AG10803 (cell line): ENCODE measurements around the gene CDH12.
"Not testable (repeated sequence)": the region's sequence is repeated elsewhere in the genome, so short reads cannot be mapped to it uniquely, and the experiment has no call there.

Experiments used
- DNase-seq: peaks from one replicate; pipeline ENCODE4 v3.0.0; 2010; ENCODE audit warnings: low read depth
- H3K4me3 ChIP-seq: 2 replicates; pipeline ENCODE4 v1.5.1; 2011; ENCODE audit warnings: mild to moderate bottlenecking, low read length, control low read depth
- TF ChIP-seq, protein P1 (sequence below): conservative IDR thresholded peaks from 2 replicates; pipeline ENCODE4 v1.5.1; 2011; ENCODE audit warnings: mild to moderate bottlenecking, low read length, control low read depth, inconsistent platforms

The CDH12 gene

DNA sequence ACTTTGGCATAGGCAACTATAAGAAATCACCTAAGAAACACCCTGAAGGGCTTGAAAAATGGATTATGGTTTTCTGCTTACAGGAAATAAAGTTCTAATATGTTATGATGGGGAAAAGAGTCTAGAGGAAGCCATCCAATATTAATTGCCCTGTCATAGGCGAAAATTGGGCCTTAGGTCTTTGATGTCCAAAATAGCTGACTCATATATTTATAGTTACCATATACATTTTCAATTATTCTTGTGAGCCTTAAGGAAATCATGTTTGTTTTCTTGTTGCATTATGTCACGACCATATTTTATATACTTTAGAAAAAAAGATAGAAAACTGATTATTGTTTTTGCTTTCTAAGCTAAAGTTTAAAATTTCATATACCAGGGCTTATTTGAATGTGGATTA, 509.1 kb downstream of the CDH12 start:
- TF ChIP-seq, protein P1, sequence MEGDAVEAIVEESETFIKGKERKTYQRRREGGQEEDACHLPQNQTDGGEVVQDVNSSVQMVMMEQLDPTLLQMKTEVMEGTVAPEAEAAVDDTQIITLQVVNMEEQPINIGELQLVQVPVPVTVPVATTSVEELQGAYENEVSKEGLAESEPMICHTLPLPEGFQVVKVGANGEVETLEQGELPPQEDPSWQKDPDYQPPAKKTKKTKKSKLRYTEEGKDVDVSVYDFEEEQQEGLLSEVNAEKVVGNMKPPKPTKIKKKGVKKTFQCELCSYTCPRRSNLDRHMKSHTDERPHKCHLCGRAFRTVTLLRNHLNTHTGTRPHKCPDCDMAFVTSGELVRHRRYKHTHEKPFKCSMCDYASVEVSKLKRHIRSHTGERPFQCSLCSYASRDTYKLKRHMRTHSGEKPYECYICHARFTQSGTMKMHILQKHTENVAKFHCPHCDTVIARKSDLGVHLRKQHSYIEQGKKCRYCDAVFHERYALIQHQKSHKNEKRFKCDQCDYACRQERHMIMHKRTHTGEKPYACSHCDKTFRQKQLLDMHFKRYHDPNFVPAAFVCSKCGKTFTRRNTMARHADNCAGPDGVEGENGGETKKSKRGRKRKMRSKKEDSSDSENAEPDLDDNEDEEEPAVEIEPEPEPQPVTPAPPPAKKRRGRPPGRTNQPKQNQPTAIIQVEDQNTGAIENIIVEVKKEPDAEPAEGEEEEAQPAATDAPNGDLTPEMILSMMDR: no peak
- no peak for DNase-seq
- H3K4me3 ChIP-seq: no peak overlapping the region

DNA sequence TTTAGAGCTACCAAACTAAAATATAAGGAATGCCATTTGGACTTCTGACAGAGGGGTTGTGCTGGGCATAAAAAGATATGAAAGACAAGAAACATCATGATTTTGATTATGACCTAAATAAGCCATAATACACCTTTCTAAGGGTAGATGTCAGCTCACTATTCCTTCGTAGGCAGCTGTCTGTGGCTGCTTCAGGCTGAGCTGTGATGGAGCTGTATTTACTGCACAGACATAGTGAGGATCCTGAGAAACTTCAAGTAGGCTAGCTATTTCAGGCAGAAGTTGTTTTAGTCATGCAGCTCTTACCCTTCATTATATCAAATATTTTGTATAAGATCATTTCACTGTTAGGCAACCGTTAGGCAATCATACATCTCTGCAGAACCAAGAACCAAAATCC, 511.7 kb downstream of the CDH12 start:
- H3K4me3 ChIP-seq: no peak overlapping the region
- DNase-seq: no peak
- TF ChIP-seq, protein P1: no peak

GRCh38 chr5:22332949-22333348, 520.2 kb downstream of the CDH12 start:
- H3K4me3 ChIP-seq, DNase-seq: not testable (repeated sequence)

DNA sequence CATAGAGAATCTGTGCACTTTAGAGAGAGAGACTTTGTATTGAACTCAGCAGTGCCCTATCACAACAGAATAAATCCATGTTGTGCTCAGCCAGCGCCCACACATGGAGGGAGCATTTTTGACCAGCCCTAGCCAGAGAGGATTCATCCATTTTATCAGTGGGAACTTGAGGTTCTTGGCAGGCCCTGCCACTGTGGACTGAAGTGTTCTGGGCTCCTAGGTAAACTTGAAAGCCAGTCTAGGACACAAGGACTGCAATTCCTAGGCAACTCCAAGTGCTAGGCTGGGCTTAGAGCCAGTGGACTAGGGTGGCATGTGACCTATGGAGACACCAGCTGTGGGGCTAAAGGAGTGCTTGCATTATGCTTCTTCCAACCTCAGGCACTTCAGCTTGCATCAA, 523.5 kb downstream of the CDH12 start:
- no peak overlapping the region for H3K4me3 ChIP-seq
- TF ChIP-seq, protein P1: no peak
- no peak for DNase-seq

DNA sequence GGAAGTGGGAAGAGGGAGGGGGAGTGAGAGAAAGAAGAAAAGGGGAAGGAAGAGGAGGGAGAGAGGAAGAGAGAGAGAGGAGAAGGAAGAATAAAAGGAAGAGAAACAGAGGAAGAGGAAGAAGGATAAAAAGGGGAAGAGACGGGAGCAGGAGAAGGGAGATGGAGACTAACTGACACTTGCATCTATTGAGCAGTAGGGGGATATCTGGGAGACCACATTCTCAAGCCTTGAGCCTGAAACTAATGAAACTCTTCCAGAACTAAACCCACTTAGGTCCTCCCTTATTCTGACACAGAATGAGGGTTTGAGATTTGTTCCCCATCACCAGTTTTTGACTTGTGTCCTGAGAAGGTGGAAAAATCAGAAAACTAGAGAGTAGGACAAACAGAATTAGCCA, 533.3 kb downstream of the CDH12 start:
- no peak for DNase-seq
- H3K4me3 ChIP-seq: no peak overlapping the region
- TF ChIP-seq, protein P1: no peak

- DNase-seq: no peak
- TF ChIP-seq, protein P1: no peak
- no peak overlapping the region for H3K4me3 ChIP-seq
Observed at GRCh38 chr5:22316294-22316693, 536.9 kb downstream of the CDH12 start.

- not testable (repeated sequence) for DNase-seq, H3K4me3 ChIP-seq
Observed at GRCh38 chr5:22315052-22315451, 538.1 kb downstream of the CDH12 start.

- TF ChIP-seq, protein P1: no peak
- DNase-seq: no peak
- H3K4me3 ChIP-seq: no peak overlapping the region
Observed at GRCh38 chr5:22314548-22314947, 538.6 kb downstream of the CDH12 start.
